ENCODE results near the gene DYDC1.
"Not testable (repeated sequence)": the region's sequence is repeated elsewhere in the genome, so short reads cannot be mapped to it uniquely, and the experiment has no call there.

The DYDC1 gene

DNA sequence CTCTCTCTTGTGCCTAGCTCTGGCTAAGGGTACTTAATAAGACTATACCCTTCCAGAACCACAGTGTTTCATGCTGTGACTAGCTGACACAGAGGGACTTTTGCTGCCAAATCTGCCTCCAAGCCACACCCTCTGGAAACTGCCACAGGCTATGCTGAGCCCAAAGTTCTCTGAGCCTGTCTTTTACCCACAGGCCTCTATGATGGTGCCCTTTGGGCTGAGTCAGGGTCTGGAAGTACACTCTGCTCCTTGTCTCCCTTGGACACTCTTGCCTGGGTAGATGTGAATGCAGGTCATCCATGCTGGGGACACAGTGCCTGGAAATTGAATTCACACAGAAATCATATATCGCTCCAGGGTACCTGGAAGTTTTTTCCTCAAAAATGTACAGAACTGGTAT lies 22.6 kb downstream of the DYDC1 start:
- DNase-seq, result no peak

DNA sequence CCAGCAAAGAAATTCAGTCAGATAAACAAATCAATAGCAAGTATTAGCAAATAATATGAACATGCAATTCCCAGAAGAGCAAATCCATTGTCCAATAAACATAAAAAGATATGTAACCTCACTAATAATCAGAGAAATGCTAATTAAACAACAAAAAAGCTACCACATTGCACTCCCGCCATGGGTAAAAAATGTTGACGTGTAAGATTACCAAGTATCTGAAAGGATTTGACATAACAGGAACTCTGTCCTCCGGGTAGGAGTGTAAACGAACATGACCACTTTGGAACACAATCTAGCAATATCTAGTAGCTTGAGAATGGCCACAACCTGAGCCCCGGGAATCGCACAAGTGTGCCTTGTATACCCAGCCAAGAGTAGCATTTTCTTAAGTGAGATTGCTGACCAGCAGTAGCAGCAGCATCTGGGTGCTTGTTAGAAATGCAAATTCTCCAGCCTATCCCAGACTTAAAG lies 31.6 kb downstream of the DYDC1 start:
- no peak for DNase-seq

DNA sequence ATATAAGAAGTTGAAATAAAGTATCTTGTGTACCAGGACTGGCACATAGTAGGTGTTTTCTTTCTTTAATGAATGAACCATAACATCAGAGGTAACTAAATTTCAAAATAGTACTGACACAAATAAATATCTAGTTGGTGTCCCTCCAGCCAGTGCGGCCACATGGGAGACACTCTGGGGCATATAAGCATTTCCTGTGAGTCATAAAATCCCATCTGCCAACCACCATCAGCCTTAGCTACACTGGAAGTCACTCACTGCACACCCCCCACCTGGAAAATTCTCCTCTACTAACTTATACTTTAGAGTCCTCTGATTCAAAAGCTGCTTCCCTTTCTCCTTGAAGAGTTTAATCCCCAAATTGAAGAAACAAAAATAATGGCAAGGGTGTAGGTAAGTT lies 32.5 kb downstream of the DYDC1 start:
- DNase-seq, result no peak

DNA sequence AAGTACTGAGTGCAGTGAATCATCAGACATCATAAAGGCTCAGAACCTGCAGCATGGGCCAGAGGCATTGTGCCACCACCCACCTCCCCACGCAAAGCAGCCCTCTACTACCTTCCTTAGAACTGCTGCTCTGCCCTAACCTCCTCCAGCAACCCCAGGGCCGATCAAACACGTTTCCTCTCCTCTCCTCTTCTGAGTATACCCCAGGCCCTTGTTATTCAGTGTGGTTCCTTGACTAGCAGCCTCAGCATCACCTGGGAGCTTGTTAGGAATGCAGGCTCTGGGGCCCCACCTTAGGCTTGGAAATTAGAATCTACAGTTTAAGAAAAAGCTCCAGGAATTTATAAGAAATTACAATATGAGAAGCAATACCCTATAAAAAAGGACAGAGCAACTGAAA lies 33.2 kb downstream of the DYDC1 start:
- no peak for DNase-seq

DNA sequence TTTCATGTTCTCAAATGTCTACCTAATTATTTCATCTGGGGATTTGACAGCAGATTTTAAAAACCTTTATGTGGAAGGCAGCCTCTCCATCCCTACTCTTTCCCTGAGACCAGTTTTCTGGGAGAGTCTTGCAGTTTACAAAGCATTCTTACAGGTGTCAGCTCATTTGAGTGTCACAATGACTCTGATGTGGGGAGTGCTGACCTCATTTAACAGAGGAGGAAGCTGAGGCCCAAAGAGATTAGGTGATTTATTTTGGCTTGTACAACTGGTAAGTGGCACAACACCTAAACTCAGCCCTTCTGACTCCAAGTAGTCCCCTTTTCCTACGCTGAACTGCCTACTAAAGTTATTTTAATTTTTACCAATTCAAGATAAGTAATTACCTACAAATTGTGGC lies 33.8 kb downstream of the DYDC1 start:
- DNase-seq, result no peak

DNA sequence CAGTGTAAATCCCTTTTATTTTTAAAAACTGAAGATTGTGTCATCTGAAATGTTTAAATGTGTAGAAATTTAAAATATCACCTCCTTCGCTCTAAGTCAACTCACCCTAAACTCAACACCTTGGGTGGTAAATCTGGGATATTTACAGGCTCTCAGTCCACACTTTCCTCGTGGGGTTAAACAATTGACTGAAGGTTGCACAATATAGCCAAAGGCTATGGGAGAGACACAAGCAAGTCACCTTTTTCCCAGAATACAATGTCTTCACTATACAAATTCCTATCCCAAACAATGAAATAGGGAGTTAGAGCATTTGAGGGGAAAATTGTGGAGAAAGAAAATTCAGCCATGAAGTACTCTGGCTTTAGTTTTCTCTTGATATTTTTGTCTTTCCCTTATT lies 34.4 kb downstream of the DYDC1 start:
- DNase-seq, result no peak

DNA sequence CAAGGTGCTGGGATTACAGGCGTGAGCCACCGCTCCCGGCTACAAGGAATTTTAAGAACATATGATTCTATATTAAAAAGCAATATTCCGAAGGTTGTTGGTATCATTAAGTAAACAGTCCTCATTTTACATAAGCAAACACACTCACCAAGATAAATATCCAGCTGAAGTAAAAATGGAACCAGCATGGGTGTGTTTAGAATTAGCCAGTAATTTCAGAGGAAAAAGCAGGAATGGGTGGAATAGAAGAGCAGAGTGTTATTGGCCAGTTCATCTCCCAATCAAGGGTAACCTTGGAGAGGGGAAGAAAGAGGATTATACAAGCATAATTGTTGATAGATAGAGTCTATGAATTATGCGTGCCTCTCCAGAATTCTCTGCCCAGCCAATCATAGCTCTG lies 35.4 kb downstream of the DYDC1 start:
- no peak for DNase-seq

DNA sequence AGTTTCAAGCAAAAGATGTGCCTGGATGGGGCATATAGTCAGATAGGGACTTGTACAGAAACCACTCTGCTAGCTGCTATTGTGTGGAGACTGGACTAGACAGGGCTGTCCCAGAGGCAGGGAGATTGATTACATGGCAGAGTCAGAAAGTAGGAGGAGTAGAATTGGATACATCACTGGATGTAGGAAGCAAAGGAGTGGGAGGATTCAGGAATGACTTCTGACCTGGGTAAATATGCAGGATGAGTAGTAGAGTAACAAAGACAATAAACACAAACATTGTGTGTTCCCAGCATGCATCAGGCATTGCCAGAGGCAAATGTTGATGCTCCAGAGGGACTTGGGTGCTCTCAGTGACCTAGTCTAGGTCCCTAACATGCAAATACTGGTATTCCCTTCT lies 36.2 kb downstream of the DYDC1 start:
- DNase-seq, result no peak

DNA sequence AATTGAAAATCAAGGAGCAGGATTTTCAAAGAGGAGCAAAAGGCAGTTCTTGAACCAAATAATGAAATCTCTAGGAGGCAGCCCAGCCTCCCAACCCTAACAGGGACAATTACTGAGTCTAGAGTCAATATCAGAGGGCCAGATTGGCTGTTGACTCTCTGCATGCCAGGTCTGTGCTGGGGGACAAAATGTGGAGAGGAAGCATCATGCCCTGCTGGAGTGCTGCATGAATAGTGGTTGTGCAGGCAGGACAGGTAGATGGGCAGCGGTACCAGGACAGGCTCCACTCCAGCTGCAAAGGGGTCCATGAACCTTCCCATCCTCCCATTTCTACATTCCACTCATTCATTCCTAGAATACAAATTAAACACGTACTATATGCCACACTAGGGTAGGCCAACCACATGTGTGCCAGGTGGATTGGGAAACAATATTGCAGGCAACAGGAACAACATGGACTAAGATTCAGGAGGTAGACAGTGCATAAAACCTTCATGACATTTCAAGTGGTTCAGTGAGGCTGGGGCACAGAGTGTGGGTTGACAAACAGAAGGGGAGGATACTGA lies 36.7 kb downstream of the DYDC1 start:
- DNase-seq, result no peak

DNA sequence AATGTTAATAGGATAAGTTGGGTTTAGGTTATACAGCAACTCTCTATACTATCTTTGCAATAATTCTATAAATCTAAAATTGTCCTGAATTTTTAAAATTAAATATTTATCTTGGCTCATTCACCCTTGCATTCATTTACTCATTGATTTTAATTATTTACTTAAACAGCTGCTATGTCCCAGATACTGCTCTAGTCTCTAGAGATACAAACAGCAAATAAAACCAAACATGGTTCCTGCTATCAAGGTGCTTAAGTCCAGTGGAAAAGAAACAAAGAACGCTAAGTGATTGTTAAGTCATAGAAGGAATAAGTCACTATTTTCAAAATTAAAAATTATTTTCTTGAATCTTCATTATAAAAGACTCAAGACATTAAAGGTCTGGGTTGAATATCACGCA lies 37.2 kb downstream of the DYDC1 start:
- DNase-seq, result no peak

DNA sequence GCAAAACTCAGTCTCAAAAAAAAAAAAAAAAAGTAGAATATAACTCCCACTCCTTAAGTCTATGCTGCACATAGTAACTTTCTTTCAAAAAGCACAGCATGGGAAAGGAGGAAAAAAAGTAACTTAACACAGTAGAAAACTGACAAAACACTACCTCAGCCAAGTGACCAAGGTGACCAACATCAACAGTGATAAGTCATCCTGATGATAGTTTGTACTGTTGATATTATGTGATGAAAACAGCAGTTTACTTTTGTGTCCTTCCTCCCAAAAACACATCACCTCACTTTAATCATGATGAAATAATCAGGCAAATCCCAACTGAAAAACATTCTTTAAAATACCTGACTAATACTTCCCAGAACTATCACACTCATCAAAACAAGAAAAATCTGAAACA lies 37.8 kb downstream of the DYDC1 start:
- no peak for DNase-seq

DNA sequence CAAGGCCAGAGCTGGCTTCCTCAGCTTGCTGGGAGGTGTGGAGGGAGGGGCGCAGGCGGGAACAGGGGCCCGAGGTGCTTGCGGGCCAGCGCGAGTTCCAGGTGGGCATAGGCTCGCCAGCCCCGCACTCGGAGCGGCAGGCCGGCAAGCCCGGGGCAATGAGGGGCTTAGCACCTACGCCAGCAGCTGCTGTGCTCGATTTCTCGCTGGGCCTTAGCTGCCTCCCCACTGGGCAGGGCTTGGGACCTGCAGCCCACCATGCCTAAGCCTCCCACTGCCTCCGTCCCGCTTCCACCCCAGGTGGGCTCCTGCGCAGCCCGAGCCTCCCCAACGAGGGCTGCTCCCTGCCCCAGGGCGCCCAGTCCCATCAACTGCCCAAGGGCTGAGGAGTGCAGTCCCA lies 41.2 kb downstream of the DYDC1 start:
- no peak for DNase-seq

DNA sequence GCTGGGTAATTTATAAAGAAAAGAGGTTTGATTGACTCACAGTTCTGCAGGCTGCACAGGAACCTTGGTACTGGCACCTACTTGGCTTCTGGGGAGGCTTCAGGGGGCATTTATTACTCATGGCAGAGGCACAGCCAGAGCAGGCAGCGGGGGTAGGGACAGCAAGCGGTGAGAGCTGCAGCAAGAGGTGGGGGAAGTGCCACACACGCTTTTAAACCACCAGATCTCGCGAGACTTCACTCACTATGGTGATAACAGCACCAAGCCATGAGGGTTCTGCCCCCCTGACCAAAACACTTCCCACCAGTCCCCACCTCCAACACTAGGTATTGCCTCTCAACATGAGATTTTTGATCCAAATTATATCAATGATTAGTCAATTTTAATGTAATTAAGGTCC lies 43.0 kb downstream of the DYDC1 start:
- no peak for DNase-seq

DNA sequence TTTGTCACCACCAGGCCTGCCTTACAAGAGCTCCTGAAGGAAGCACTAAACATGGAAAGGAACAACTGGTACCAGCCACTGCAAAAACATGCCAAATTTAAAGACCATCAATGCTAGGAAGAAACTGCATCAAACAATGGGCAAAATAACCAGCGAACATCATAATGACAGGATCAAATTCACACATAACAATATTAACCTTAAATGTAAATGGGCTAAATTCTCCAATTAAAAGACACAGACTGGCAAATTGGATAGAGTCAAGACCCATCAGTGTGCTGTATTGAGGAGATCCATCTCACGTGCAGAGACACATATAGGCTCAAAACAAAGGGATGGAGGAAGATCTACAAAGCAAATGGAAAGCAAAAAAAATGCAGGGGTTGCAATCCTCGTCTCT lies 50.6 kb downstream of the DYDC1 start:
- DNase-seq, result not testable (repeated sequence)

DNA sequence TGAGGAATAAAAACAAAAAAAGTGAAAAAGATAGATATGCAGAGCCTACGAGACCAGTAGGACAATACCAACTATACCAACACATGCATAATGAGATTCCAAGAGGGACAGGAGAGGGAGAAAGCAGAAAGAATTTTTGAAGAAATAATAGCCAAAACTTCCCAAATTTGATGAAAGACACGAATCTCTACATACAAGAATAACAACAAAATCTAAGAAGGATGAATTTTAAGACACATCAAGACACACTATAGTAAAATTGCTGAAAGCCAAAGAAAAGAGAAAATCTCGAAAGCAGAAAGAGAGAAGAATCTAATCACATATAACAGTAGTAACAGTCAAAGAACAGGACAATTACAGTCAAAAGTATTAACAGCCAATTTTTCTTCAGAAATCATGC lies 59.6 kb downstream of the DYDC1 start:
- no peak for DNase-seq

DNA sequence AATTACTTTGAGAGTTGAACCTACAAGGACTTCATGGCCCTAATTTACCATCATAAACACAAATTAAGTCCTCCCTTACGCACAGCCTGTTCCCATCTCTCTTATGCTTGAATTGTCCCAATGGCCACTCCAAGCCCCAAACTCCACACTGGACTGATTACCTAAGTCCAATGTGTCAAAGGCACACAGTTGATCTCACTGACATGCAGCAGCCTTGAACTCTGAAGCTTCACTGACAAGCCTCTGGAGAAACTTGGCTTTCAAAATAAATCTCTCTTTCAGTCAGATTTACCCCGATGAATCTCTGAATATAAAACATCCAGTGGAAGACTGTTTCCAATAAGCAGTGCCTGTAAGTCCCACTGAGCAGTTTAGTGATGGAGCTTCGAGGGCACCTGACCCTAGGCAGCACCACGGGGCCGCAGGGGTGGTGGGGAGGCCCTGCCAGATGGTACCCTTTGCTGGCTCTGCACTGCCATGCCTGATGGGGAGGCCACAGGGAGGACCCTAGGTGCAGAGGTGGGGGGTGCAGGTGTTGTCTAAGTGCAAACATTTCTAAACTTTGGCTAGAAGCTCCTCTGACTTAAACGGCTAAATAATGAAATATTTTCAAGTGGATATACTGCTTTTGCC lies 63.8 kb downstream of the DYDC1 start:
- no peak for DNase-seq

DNA sequence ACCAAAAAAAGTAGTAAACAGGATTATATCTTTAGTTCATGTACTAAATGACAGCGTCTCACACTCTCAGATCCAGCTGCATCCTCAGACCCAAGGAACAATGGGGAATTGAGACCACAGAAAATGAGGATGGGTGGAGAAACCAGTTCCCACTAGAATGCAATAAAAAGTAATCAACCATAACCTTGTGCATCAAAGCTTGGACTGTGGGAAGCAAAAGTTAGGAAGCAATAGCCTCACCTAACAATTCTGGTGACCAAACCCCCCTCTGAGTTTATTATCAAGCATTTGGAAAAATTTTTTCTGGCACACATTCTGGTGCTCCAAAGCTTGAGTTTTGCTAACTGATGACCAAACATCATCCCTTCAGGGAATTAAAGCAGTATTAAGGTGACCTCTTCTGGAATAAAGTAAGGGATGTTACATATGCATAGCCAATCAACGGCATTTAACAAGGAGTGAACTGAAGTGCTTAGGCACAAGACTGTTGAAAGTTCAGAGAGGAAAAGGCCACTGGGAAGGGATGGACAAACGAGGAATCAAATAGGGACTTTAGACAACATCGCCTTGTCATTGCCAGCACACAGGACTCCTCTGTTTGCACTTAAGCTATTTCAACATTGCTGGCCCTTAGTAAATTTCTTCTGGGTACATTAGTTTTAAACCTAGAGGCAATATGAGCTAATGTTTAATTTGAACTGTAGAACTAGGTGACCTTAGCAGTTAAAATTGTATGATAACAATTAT lies 65.9 kb downstream of the DYDC1 start:
- no peak for DNase-seq

DNA sequence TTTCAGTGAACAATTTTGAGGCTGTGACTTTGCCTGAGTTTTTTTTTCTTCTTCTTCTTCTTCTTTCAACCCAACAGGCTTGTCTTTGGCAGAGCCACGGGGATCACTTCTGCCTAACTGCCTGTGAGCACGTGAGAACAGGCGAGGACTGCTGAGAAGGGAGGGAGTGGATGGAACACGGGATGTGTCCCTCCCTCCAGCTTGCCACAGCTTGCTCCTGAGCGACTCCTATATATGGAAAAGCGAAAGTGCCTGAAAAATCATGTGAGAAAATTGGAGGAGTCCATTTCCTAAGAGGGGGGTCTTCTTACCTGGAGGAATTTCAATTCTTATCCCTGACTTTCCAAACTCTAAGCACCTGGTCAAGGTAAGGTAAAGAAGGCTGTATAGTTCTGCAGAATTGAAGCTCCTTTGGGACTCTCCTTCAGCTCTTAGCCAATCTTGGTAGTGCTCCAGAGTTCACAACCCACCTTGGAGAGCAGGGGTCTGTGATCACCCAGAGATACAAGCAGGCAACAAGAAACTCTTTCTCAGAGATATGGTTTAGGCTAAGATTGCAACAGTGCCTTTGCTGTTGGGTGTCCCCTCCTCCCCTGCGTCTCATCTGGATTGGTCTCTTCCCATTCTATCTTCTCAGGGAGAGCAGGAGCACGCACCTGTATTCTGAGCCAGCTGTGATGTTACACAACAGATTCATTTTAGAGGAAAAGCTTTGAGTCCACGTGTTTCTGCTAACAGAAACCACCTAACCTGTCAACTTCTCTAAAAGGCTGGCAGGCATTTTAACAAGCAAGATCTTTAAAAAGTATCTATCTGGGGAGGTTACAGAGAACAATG lies 66.9 kb downstream of the DYDC1 start, which contains the start of gene MAT1A:
MAT1A (minus strand) TSS at position 208 of the 837 bp plus-strand sequence. CDS start 235 bp downstream, outside the sequence.
- DNase-seq, result peak; percentile 4

DNA sequence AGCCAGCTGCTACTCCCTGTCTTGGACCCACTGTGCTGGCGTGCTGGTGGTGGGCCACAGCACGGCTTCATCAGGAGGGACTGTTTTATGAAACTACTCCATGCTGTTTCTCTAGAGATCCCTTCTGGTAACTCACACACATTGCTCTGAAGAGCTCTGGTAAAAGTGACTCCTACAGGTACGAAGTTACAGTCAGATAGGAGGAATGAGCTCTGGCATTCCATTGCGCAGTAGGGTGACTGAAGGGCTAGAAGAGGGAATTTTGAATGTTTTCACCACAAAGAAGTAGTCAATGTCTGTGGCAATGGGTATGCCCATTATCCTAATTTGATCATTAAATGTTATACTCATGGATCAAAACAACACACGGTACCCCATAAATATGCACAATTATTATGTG lies 67.7 kb downstream of the DYDC1 start:
- no peak for DNase-seq
